Measurements from ENCODE around the gene BRD4. TPM values are rescaled to one million over a fixed set of nuclear protein-coding genes. Genes with fewer than 3 reads are reported as not detected.
A peak's percentile ranks its signal among the peaks of the same experiment; 100 is the strongest.

BRD4 gene
- polyA plus RNA-seq, 3 donors = 3.7 to 19.2 (median 4.2) TPM

DNA sequence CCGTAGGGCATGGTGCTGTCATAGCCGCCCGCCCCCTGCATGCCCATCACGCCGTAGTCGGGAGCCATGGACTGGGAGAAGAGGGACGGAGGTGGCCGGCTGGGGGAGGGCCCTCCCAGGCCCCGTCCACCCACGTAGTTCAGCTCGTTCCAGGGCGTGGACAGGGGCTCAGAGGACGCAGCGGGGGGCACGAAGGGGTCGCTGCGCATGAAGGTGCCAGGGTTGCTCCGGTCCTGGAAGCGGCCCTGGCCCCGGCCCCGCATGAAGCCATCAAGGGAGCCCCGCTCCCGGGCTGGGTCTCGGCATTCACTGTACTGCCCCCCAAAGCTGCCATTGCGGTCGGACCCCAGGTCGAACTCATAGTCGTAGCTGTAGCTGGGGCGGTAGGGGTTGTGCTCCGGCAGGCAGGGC, 40.6 kb upstream of the BRD4 start:
- H3K9me3 Mint-ChIP-seq = peaks cover 0 to 2% (median 0%) of the 10 kb centered on the region in 7 donors
- peak overlapping the region in 1 of 7 donors; percentile 51 for H3K27ac Mint-ChIP-seq
- H4K20me1 ChIP-seq (ENCODE audit: insufficient read depth, low read length) = peaks cover 86% of the 10 kb centered on the region
- no peak overlapping the region for H2AFZ ChIP-seq (ENCODE audit: insufficient read depth, low read depth, low read length, poor library complexity, severe bottlenecking)
- H3K4me3 Mint-ChIP-seq = no peak overlapping the region
- no peak overlapping the region for H3K4me2 ChIP-seq (replicated peaks; ENCODE audit: extremely low read depth, low read length, poor library complexity, severe bottlenecking)
- H3K4me1 Mint-ChIP-seq = peaks cover 13% of the 10 kb centered on the region
- WGBS (ENCODE audit: insufficient coverage) = 98% methylated on average over 30 of the region's 30 CpGs
- no peak overlapping the region for H3K27ac ChIP-seq (ENCODE audit: low read depth in 1 of 2, low read length in 2 of 2)
- peaks cover 0 to 3% (median 1%) of the 10 kb centered on the region in 3 donors for H3K27me3 Mint-ChIP-seq (ENCODE audit: low read depth in 3 of 3)
- no peak overlapping the region for H3K4me3 ChIP-seq (replicated peaks in 1 of 3; ENCODE audit: low read depth in 2 of 3, low read length in 3 of 3)
- H3K79me2 ChIP-seq (ENCODE audit: insufficient read depth, low read length) = peaks cover 60% of the 10 kb centered on the region
- intact Hi-C loops (cut with micrococcal nuclease) = loop anchor here (10.0 kb wide), 2 partner anchors 108 to 248 kb away; a partner anchor contains a TSS
- TF ChIP-seq, protein P1, sequence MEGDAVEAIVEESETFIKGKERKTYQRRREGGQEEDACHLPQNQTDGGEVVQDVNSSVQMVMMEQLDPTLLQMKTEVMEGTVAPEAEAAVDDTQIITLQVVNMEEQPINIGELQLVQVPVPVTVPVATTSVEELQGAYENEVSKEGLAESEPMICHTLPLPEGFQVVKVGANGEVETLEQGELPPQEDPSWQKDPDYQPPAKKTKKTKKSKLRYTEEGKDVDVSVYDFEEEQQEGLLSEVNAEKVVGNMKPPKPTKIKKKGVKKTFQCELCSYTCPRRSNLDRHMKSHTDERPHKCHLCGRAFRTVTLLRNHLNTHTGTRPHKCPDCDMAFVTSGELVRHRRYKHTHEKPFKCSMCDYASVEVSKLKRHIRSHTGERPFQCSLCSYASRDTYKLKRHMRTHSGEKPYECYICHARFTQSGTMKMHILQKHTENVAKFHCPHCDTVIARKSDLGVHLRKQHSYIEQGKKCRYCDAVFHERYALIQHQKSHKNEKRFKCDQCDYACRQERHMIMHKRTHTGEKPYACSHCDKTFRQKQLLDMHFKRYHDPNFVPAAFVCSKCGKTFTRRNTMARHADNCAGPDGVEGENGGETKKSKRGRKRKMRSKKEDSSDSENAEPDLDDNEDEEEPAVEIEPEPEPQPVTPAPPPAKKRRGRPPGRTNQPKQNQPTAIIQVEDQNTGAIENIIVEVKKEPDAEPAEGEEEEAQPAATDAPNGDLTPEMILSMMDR (IDR thresholded peaks at IDR 0.05) = no peak
- H3K36me3 Mint-ChIP-seq = peaks cover 54 to 75% of the 10 kb centered on the region in 2 donors
- no peak overlapping the region for H3K9ac ChIP-seq (ENCODE audit: insufficient read depth, low read length, poor library complexity, severe bottlenecking)
- peaks cover 69 to 74% of the 10 kb centered on the region in 2 donors for H3K36me3 ChIP-seq (replicated peaks in 1 of 2; ENCODE audit: control insufficient read depth in 1 of 2, insufficient read depth in 2 of 2, low read length in 2 of 2)
- peaks cover 12 to 17% of the 10 kb centered on the region in 2 donors for H3K4me1 ChIP-seq (ENCODE audit: control insufficient read depth in 1 of 2, insufficient read depth in 2 of 2, low read length in 2 of 2)
- H3K9me3 ChIP-seq (replicated peaks in 1 of 2; ENCODE audit: control insufficient read depth in 1 of 2, insufficient read depth in 1 of 2, low read length in 2 of 2) = no peaks in the 10 kb centered on the region
- no peak for DNase-seq
- H3K27me3 ChIP-seq (ENCODE audit: control insufficient read depth in 2 of 2, insufficient read depth in 2 of 2, low read length in 2 of 2) = no peaks in the 10 kb centered on the region

DNA sequence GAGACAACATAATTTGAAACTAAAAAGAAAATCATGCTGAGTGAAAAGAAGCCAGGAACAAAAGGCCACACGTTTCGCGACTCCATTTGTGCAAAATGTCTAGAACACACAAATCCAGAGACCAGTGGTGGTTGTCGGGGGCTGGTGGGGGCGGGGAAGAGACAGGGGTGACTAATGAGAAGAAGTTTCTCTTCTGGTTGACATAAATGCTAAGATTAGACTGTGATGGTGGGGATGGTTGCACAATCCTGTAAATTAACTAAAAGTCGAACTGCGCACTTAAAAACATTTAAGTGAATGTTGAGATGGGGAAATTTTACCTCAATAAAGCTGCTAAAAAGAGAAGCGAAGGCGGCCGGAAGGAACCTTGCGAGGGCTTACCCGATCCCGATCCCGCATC, 40.1 kb upstream of the BRD4 start:
- peaks cover 0 to 3% (median 1%) of the 10 kb centered on the region in 3 donors for H3K27me3 Mint-ChIP-seq (ENCODE audit: low read depth in 3 of 3)
- H3K27ac Mint-ChIP-seq = peak overlapping the region in 2 of 7 donors; percentile 51 to 77
- Histone ChIP-seq H3K79me2 (ENCODE audit: insufficient read depth, low read length) (peaks cover 55% of the 10 kb centered on the region), H3K4me3 (replicated peaks in 1 of 3; ENCODE audit: low read depth in 2 of 3, low read length in 3 of 3) (no peak overlapping the region), H2AFZ (ENCODE audit: insufficient read depth, low read depth, low read length, poor library complexity, severe bottlenecking) (no peak overlapping the region), H3K36me3 (replicated peaks in 1 of 2; ENCODE audit: control insufficient read depth in 1 of 2, insufficient read depth in 2 of 2, low read length in 2 of 2) (peaks cover 73 to 79% of the 10 kb centered on the region in 2 donors), H3K9me3 (replicated peaks in 1 of 2; ENCODE audit: control insufficient read depth in 1 of 2, insufficient read depth in 1 of 2, low read length in 2 of 2) (no peaks in the 10 kb centered on the region), H4K20me1 (ENCODE audit: insufficient read depth, low read length) (peaks cover 86% of the 10 kb centered on the region), H3K4me1 (ENCODE audit: control insufficient read depth in 1 of 2, insufficient read depth in 2 of 2, low read length in 2 of 2) (peaks cover 8 to 13% of the 10 kb centered on the region in 2 donors), H3K4me2 (replicated peaks; ENCODE audit: extremely low read depth, low read length, poor library complexity, severe bottlenecking) (no peak overlapping the region), H3K9ac (ENCODE audit: insufficient read depth, low read length, poor library complexity, severe bottlenecking) (no peak overlapping the region), H3K27ac (ENCODE audit: low read depth in 1 of 2, low read length in 2 of 2) (no peak overlapping the region), H3K27me3 (ENCODE audit: control insufficient read depth in 2 of 2, insufficient read depth in 2 of 2, low read length in 2 of 2) (no peaks in the 10 kb centered on the region)
- H3K9me3 Mint-ChIP-seq = peaks cover 0 to 2% (median 0%) of the 10 kb centered on the region in 7 donors
- TF ChIP-seq, protein P1 (IDR thresholded peaks at IDR 0.05) = no peak
- intact Hi-C loops (cut with micrococcal nuclease) = loop anchor here (10.0 kb wide), 2 partner anchors 108 to 248 kb away; a partner anchor contains a TSS
- no peak for DNase-seq
- 94% methylated on average over 10 of the region's 14 CpGs for WGBS (ENCODE audit: insufficient coverage)
- H3K36me3 Mint-ChIP-seq = peaks cover 58 to 80% of the 10 kb centered on the region in 2 donors
- peaks cover 9% of the 10 kb centered on the region for H3K4me1 Mint-ChIP-seq
- H3K4me3 Mint-ChIP-seq = no peak overlapping the region
